HG03521 (cell line): ENCODE measurements around the gene HLA-A.

Experiments used
- ATAC-seq: cut with Tn5 transposase; IDR thresholded peaks from one replicate; pipeline ENCODE4 v1.9.1; 2021; ENCODE audit warnings: mild to moderate bottlenecking, moderate library complexity; ENCODE audit not compliant: unreplicated experiment

HLA-A gene

GRCh38 chr6:29933955-29934354 is 8.4 kb upstream of the HLA-A start:
- no peak for ATAC-seq

- no peak for ATAC-seq
Measured at GRCh38 chr6:29935273-29935955, 6.9 kb upstream of the HLA-A start.

GRCh38 chr6:29938746-29939508 is 3.4 kb upstream of the HLA-A start:
- no peak for ATAC-seq

- ATAC-seq: no peak
Measured at GRCh38 chr6:29941016-29941415, 1.3 kb upstream of the HLA-A start.

GRCh38 chr6:29941471-29941870 is 861 bp upstream of the HLA-A start:
- no peak for ATAC-seq

- ATAC-seq: no peak
Measured at GRCh38 chr6:29941916-29942274, 437 bp upstream of the HLA-A start.

GRCh38 chr6:29943053-29943966 is 978 bp downstream of the HLA-A start:
- no peak for ATAC-seq

- ATAC-seq: no peak
Measured at GRCh38 chr6:29945281-29945820, 3.0 kb downstream of the HLA-A start.

GRCh38 chr6:29946223-29947076 is 4.1 kb downstream of the HLA-A start:
- no peak for ATAC-seq

- ATAC-seq: no peak
Measured at GRCh38 chr6:29947077-29947980, 5.0 kb downstream of the HLA-A start.

- ATAC-seq: no peak
Measured at GRCh38 chr6:29948277-29948676, 5.9 kb downstream of the HLA-A start.

- ATAC-seq: no peak
Measured at GRCh38 chr6:29949934-29950333, 7.6 kb downstream of the HLA-A start.

GRCh38 chr6:29951882-29952281 is 9.6 kb downstream of the HLA-A start:
- no peak for ATAC-seq

GRCh38 chr6:29953001-29953441 is 10.7 kb downstream of the HLA-A start:
- ATAC-seq: no peak

- ATAC-seq: no peak
Measured at GRCh38 chr6:29953686-29954085, 11.4 kb downstream of the HLA-A start.

- no peak for ATAC-seq
Measured at GRCh38 chr6:29954272-29954671, 11.9 kb downstream of the HLA-A start.

- ATAC-seq: no peak
Measured at GRCh38 chr6:29955783-29956182, 13.5 kb downstream of the HLA-A start.

GRCh38 chr6:29956518-29956917 is 14.2 kb downstream of the HLA-A start:
- no peak for ATAC-seq

GRCh38 chr6:29958046-29958445 is 15.7 kb downstream of the HLA-A start:
- ATAC-seq: no peak
